Left cardiac atrium (tissue), 4 donors: ENCODE measurements around the gene ZCCHC7. TPM values are rescaled to one million over a fixed set of nuclear protein-coding genes. Genes with fewer than 3 reads are reported as not detected.
"Not testable (repeated sequence)": the region's sequence is repeated elsewhere in the genome, so short reads cannot be mapped to it uniquely, and the experiment has no call there.

Source experiments
- ATAC-seq, 2 donors: fragments of 200-7000 bp; cut with Tn5 transposase; one replicate each; pipeline ENCODE4 v1.9.1; 2020; ENCODE audit warnings: mild to moderate bottlenecking in 2 of 2, moderate library complexity in 2 of 2
- DNase-seq: peaks from one replicate; pipeline ENCODE4 v3.0.0-alpha.2; 2020
- intact Hi-C, 2 donors: fragments of 100-400 bp; cut with DNase I; formaldehyde crosslinking; loops; one replicate each; pipeline versions ENCODE4 v1.14.1 to v1.15.1; 2022 to 2023
- total RNA-seq, 2 donors: library from RNA; stranded (reverse); fragmentation: NEBNext Ultra II Directional; extraction: Animal tissue kit (Norgen Biotek cat#: 25700); gene quantifications; one replicate each; pipeline ENCODE4 v1.2.1, GENCODE V29; 2021
- donor health status: DM: no; HTN: yes; CAD: no.
- donor health status: DM: no; HTN: yes; CAD: no; lungs with severe emphysema.
- donor health status: DM: yes; HTN: yes; CAD: no.
- donor health status: Dilated cardiomyopathy.

ZCCHC7 gene
- total RNA-seq, 2 donors from 2014 or later: 10.3 to 13.6 TPM

DNA sequence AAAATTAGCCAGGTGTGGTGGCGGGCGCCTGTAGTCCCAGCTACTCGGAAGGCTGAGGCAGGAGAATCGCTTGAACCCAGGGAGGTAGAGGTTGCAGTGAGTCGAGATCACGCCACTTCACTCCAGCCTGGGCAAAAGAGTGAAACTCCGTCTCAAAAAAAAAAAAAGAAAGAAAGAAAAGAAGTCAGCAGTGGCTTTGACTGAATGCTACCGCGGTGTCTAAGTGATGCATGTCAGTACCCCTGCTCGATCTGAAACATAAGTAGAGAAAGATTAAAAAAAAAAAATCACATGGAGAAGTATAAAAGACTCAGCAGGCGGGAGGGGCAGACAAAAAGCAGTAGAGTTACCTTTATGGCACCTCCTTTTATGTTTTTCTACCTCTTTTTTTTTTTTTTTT lies 182.9 kb downstream of the ZCCHC7 start:
- ATAC-seq, DNase-seq, intact Hi-C loops: not testable (repeated sequence)

DNA sequence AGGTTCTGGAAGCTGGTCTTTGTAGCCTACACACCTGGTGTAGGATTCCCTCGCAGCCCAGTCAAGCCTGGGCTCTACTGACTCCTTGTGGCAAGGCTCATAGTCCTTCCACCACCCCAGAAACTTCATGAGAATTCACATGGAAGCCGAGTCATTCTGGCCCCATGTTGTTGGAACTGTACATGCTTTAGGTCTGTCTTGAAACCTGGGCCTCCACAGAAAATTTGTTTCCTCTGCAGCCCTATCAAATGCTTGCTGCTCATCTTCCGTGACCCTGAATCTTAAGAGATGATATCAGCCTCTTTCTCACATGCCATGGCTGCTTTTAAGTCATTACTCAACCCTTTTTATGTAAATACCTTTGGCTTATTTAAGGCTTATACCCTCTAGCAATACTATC lies 188.8 kb downstream of the ZCCHC7 start:
- intact Hi-C loops: no loop called here

DNA sequence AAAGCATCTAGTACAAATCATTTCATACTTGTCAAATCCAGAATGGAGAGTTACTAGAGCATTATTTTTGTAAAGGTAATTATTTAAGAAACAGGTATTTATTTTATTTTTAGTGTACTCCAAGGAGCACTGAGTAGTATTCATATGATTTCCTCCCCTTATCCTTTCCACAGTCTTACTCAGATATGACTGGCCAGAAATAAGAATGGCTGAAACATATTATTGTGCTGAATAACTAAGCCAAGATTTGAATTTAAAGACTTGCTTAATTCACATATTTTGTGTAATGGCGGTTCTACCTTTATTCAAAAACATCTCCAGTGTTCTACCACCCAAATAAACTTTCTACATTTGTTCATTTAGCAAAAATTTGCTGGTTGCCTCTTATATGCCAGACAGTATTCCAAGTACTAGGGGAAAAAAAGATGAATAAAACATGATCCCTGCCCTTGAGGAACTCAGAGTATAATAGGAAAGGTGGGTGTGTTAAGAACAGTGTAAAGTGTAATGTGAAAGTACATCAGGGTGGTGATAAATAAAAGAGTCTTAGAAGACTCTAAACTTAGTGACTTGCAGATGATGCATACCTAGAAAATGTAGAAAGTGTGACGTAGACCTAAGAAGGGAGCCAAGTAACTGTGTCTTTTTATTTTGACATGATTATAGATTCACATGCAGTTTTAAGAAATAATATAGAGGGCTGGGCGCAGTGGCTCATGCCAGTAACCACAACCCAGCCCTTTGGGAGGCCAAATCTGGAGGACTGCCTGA lies 191.7 kb downstream of the ZCCHC7 start:
- no peak for ATAC-seq
- DNase-seq: no peak
- intact Hi-C loops: no loop called here

More for the DNA sequence above, 188.8 kb downstream of the ZCCHC7 start:
- DNase-seq: no peak
- ATAC-seq: no peak

DNA sequence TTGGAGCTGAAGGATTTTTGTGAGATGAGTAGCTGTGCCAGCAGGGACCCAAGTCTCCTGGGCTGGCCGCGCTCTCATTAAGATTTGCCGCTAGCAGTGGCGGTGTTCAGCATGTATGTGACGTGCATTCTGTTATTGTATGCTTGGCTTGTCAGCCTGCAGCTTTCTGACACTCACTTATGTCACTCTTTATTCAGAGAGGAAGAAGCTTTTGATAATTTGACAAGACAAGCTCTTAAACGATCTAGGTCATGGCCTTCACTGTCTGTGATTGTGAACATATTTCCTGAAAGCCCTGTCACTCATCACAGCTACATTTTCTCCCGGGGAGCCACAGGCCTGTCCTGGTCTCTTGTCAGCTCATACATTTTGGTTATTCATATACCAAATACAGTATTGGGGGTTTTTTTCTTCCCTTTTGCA lies 203.9 kb downstream of the ZCCHC7 start:
- intact Hi-C loops: no loop called here
- DNase-seq (no peak), ATAC-seq (peak; percentile 42 to 63)

DNA sequence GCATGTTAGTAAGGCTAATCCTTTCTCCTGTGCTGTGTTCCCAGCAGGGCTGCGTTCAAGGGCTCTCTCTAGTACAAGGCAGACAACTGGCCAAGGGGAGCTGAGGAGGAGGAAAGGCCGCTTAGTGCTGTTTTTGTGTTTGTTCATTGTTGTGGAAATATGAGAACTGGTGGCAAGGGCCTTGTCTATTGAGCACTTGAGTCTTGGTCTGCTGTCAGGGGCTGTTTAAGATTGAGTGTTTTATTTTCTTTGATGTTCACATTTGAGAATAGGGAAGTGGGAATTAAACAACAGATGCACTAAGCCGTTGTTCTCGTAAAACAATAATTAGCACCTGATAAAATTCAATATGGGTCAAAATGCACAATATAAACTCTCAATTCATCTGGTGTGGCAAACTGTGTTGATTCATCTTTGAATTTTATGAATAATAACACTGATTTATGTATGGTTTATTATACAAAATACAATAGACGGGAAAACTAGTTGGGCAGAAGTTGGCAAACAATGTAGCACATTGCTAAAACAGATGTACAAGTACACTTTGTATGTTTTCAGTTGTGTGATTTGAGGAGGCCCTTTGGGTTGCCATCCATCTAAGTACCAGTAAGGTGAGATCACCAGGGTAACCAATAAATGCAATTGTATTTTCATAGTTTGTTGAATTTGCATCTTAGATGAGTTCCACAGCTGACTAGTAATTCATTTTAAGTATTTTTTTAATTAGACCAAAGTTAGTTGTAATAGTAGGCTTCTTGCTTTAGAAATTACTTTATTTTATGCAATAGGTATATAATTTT lies 204.5 kb downstream of the ZCCHC7 start:
- DNase-seq (no peak), ATAC-seq (no peak)
- intact Hi-C loops: no loop called here

DNA sequence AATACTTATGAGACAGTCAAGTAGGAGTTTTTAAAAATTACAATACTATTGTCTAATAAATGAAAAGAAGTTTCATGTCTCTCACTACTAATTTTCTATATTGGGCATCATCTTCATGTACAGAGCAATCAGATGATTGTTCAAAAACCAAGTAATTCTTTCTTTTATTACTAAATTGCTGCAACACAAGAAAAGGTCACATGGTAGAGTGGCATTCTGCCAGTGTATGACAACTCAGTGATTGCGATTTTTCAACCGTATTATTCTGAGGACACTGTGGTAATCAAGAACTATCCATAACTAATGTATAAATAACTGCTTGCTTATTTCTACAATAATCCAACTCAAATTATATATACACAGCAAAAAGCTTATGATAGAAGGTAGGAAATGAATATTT lies 205.4 kb downstream of the ZCCHC7 start:
- ATAC-seq (no peak), DNase-seq (no peak)
- intact Hi-C loops: no loop called here

DNA sequence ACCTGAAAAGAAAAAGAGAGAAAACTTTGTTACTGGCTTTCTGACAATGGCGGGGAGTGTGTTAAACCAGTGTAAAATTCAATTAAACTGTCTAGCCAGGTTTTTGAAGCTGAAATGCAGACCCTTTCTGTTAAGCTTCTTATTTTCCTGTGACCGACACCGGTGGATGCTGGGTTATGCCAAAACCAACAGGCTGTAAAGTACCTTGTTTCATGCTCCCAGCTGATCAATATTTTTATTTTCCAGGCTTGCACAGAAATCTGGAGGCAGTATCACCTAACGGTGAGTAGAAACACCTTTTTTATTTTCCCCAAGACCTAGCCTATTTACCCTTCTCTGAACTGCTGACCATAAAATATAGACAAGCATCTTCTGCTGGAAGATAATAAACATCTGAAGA lies 207.2 kb downstream of the ZCCHC7 start:
- intact Hi-C loops: no loop called here
- ATAC-seq: no peak
- no peak for DNase-seq

DNA sequence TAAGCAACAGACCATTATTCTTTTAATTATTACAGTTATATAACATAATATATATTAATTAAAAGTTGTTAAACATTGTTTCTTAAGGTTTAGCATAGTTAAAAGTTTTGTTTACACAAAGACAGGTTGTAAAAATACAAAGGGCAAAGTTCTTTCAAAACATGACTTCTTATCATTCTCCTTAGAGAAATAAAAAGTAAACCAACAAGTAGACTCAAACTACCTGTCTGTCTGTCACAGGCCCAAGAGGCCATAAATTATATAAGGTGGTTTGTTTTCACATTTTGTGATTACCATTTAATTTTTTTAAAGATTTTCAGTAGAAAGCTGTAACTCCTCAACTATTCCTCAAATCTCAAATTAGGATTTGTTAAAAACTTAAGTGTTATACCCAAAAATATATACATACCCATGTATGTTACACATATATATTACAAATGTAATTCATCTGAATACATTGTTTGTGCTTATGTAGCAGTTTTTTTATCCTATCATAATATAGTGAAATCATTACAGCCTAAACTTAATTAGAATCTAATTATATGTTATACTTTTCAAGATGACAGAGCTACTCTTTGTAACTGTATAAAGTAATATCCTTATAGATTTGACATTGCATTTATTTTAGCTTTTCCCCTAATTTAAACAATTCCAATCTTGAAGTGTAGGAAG lies 208.3 kb downstream of the ZCCHC7 start:
- no peak for DNase-seq

DNA sequence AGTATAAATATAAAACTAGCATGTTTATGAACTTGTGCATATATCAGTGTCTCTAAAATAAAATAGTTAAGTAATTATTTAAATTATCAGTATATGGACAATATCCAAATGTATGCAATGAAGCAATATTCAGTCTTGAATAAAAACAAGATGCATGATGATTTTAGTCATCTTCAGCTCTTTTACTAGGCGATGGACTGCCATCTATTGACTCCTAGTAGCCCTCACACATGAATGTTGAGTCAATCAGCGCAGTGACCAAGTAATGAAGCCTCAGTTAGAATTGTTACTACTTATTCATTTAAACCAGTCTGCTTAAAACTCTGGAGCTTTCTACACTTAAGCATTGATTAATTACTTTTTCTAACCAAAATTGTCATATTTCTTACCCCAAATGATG lies 209.2 kb downstream of the ZCCHC7 start:
- intact Hi-C loops: no loop called here
- ATAC-seq (no peak), DNase-seq (no peak)

More for the DNA sequence above, 208.3 kb downstream of the ZCCHC7 start:
- no peak for ATAC-seq
- intact Hi-C loops: no loop called here

DNA sequence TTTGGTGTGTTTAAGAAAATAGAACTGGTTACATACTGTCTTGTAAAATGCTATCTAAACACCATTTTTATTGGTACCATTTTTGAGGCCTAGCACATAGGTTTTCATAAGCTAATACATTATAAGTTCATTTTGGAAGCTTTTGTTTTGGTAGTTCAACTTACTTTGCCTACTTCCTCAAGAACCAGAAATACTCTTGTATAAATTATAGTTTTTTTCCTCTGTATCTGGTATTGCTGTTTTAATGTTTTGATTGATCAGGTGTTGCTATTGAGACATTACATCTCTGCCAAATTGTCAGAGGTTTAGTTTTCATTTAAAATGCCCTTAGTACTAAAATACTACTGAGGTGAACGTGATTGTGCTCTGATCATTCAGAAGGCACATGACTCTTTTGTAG lies 211.5 kb downstream of the ZCCHC7 start:
- no peak for DNase-seq
- intact Hi-C loops: no loop called here
- ATAC-seq: no peak

DNA sequence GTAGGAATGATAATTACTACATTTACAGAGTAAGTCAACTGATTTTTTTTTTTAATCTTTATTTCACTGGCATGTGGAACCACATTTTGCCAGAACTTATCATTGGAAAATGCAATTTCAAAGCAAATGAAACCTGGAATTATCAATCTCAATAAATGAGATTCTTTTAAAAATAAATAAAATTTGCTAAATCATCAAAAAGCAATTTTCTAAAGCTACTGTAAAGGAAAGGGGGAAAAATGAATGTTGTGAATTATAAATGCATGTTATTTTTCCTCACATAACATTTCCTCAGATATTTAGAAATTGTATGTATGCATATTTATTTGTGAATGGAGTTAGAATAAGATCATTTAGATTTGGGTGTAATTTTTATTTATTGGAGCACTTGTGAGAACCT lies 212.2 kb downstream of the ZCCHC7 start:
- no peak for ATAC-seq
- no peak for DNase-seq
- intact Hi-C loops: no loop called here

DNA sequence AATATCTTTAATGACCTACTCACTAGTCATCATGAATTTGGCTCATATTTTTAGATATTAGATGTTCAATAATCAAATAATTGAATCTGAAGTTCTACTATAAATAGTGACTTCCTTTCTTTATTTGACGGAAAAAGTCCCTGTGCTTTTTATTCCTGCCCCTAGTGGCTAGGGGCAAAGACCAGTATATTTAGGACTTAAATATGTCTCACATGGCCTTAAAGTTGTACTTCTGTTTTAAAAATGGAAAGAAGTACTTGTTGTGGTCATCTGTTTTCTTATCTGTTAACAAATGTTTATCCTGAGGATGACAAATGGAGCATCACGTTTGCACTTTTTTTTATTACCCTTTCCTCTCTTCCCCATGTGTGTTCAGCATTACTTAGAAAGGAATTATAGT lies 212.9 kb downstream of the ZCCHC7 start:
- no peak for ATAC-seq
- no peak for DNase-seq
- intact Hi-C loops: no loop called here

DNA sequence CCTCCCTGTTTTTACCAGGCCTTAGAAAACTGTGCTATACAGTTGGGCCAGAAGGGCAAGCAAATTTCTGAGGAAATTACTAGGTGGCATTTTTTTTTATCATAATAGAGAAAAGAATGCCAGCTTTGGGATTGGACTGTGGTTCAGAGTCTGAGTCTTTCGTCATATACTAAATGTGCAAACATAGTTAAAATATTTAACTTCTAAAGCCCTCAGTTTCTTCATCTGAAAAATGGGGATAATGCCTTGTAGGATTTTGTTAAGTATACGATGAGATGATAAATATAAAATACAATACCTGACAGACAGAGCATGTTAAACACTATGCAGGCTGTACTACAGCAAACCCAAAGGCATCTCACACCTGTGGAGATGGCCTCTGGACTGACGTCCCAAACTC lies 214.9 kb downstream of the ZCCHC7 start:
- no peak for DNase-seq
- intact Hi-C loops: no loop called here
- no peak for ATAC-seq

DNA sequence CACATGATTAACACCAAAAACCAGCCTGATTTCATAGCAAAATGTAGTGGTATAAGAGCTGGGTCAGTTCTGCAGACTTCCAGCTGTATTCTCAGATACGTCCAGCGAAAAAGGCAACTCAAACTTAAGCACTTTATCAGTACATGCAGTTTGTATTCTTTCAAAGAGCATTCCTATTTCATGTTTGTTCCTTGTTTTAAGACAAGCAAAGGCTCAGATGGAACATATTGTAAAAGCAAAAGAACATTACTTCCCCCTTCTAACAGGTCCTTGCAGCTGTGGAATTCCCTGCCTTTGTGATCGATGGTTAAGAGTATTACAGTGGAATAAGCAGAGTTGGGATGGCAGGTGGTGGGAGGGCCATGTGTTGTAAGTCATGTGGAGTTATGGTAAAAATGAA lies 215.8 kb downstream of the ZCCHC7 start:
- no peak for DNase-seq
- ATAC-seq: no peak
- intact Hi-C loops: no loop called here

DNA sequence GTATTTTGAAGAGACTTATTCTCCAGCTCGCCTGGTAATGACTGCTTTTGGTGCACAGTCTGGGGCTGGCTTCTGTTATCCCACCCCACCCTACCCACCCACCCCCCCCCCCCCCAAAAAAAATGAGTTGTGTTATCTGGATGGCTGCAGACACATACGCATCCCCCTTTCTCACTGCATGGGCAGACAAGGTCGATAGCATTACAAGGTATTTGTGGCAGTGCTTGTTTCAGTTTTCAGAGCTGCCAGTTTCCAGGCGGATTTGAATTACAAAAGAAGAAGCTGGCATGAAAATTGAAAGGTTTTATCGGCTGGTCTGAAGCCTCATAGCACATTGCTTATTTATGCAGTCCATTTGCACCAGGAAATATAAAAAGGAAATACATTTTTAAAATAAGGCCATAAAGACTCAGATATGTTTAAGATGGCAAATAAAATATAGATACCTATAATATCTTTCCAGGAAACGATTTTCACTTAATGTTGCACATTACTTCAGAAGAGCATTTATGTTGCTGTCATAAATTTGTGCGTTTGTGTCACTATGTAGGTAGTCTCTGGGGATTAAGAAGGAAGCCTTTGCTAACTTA lies 217.0 kb downstream of the ZCCHC7 start:
- no peak for DNase-seq
- ATAC-seq: no peak
- intact Hi-C loops: no loop called here

DNA sequence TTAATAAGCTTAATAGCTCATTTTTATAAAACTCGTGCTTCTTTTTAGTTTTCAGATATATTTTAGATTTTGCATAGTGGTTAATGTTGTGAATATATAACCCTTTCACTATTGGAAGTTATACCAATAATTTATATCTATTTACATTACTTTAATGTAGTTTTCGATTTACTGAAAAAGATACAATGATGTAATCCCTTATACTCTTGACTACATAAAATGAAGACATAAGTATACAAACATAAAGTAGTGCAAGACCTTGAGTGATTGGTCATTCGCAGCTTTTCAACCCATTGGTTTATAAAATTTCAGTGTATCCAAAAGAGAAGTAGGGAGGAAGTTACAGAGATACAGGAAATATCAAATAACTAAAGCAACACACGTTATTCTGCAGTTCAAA lies 217.8 kb downstream of the ZCCHC7 start:
- no peak for ATAC-seq
- DNase-seq: no peak
- intact Hi-C loops: no loop called here

DNA sequence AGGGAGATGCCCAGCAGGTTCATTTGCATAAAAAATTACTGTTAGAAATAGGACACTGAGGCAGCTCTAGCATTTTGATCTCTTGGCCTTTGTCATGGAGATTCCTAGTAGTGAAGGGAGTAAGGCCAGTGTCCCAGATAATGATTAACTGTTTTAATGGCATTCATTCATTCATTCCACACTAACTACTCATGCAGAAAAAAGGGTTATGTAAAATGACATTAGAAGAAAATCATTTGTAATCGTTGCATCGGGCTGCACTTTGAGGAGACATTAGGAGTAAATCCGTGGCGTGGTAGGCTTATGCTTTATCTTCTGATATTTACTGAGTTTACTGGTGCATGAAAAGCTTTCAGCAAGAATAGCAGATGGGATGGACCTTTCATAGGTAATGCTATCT lies 219.5 kb downstream of the ZCCHC7 start:
- intact Hi-C loops: no loop called here
- ATAC-seq: no peak
- no peak for DNase-seq

DNA sequence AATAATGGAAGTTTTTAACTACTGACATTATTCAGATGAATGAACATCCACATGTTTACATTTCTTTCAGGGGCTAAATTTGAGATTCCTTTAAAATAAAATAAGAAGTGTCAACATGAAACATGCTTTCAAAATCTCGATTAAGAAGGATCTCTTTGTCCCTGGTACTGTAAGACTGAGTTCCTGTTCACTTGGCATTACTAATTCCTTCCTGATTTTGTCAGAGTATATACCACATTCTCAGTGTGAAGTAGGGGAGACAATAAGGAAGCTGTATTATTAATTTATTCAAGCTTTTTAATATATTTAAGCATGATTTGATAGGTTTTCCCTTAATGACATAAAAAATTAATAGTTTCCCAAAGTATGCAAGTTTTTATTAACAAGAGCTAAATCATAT lies 220.6 kb downstream of the ZCCHC7 start:
- no peak for ATAC-seq
- intact Hi-C loops: no loop called here

DNA sequence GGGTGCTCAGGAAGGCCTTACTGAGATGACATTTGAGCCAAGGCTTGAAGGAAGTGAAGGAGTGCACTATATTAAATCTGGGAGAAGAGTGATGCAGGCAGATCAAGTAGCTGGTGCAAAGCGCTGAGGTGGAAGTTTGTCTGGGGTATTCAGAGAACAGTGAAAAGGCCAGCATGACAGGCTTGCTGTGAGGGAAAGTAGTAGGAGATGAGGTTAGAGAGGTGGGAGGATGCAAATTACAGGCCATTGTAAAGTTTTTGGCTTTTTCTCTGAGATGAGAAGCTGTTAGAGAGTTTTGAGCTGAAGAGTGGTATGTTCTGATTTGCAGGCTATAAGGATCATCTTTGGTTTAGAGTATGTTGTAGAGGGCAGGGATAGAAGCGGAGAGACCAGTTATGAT lies 221.3 kb downstream of the ZCCHC7 start:
- ATAC-seq: no peak
- intact Hi-C loops: no loop called here
- no peak for DNase-seq

More for the DNA sequence above, 220.6 kb downstream of the ZCCHC7 start:
- no peak for DNase-seq

DNA sequence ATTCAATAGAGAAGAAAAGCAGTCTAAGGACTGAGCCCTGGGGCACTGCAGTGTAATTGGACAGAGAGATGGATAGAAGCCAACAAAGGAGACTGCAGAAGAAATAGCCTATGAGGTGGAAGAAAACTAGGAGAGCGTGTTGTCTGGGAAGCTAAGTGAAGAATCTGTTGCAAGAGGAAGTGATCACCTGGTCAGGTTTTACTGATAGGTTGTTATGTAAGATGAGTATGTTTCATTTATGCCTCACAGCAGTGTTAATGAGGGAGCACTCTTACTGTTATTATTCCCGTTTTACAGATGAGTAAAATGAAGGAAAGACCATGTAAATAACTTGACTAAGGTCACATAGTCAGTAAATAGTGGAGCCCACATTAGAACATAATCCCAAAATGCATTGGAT lies 222.1 kb downstream of the ZCCHC7 start:
- no peak for ATAC-seq
- intact Hi-C loops: no loop called here
- no peak for DNase-seq
